Measurements from ENCODE around the gene CPN1. TPM values are rescaled to one million over a fixed set of nuclear protein-coding genes. Genes with fewer than 3 reads are reported as not detected.

The CPN1 gene
- total RNA-seq, 1 experiment from 2014 or later = 0.12 TPM

- Histone ChIP-seq H3K79me2 (ENCODE audit: insufficient read depth, low read length) (no peaks in the 10 kb centered on the region), H3K36me3 (ENCODE audit: control insufficient read depth in 1 of 2, insufficient read depth in 2 of 2, low read length in 2 of 2) (no peaks in the 10 kb centered on the region), H3K27me3 (ENCODE audit: insufficient read depth, low read length) (no peaks in the 10 kb centered on the region), H4K20me1 (ENCODE audit: insufficient read depth) (no peaks in the 10 kb centered on the region), H3K4me3 (replicated peaks in 1 of 2; ENCODE audit: low read depth in 1 of 2, low read length in 2 of 2) (no peak overlapping the region), H2AFZ (ENCODE audit: low read depth, low read length, poor library complexity, severe bottlenecking) (no peak overlapping the region), H3K4me1 (ENCODE audit: control insufficient read depth in 1 of 2, insufficient read depth in 2 of 2, low read length in 2 of 2) (no peaks in the 10 kb centered on the region), H3K27ac (ENCODE audit: low read depth, low read length) (no peak overlapping the region), H3K9me3 (ENCODE audit: control insufficient read depth in 1 of 2, insufficient read depth in 1 of 2, low read depth in 1 of 2, low read length in 2 of 2) (peaks cover 0 to 3% of the 10 kb centered on the region in 2 experiments; a peak in 1 of 4 replicates), H3K9ac (ENCODE audit: low read length) (no peak overlapping the region), H3K9me2 (ENCODE audit: insufficient read depth) (no peaks in the 10 kb centered on the region), H3K4me2 (ENCODE audit: low read length) (no peak overlapping the region)
- POLR2A ChIA-PET = interaction anchor here (1.4 kb wide), 1 partner anchor 8 kb away, joined by 4 read pairs; no protein-coding TSS in a partner anchor
- intact Hi-C loops (cut with micrococcal nuclease) = no loop called here
- RAD21 ChIA-PET (ENCODE audit: low non-redundant PET in 1 of 2, low total read pairs in 2 of 2, uncharacterized antibody in 2 of 2, unreplicated experiment in 2 of 2) = no interaction called here
- CTCF ChIA-PET = interaction anchor here (0.7 to 2.0 kb wide), 4 partner anchors 8 to 208 kb away, joined by 3 to 11 read pairs (median 3); no protein-coding TSS in a partner anchor
- BruUV-seq (replicated peaks) = no TSS peak
- DNase-seq (ENCODE audit: low read depth, low spot score) = no peak
- no peak for ATAC-seq
- TF ChIP-seq SRF (IDR thresholded peaks at IDR 0.05; ENCODE audit: low read depth) (no peak), SP1 (IDR thresholded peaks at IDR 0.05; ENCODE audit: low read depth) (no peak), EGR1 (IDR thresholded peaks at IDR 0.05; ENCODE audit: low read depth) (no peak), EZH2 (IDR thresholded peaks at IDR 0.05) (no peak), TCF7L2 (IDR thresholded peaks at IDR 0.05; ENCODE audit: borderline replicate concordance, extremely low read depth, insufficient read depth, insufficient read length) (no peak), CTCF (IDR thresholded peaks at IDR 0.05 in 2 of 3, conservative IDR thresholded peaks at IDR 0.05 in 1 of 3; ENCODE audit: borderline replicate concordance in 1 of 3, insufficient read depth in 1 of 3, low read depth in 2 of 3, low read length in 2 of 3) (no peak), CBX3 (IDR thresholded peaks at IDR 0.05; ENCODE audit: low read depth) (no peak), ZNF274 (IDR thresholded peaks at IDR 0.05; ENCODE audit: low read depth, low read length) (no peak), ZFX (IDR thresholded peaks at IDR 0.05) (no peak), ELF1 (IDR thresholded peaks at IDR 0.05; ENCODE audit: borderline replicate concordance, low read depth) (no peak), ZBTB33 (IDR thresholded peaks at IDR 0.05; ENCODE audit: extremely low read depth, insufficient replicate concordance, low read length) (no peak)
- TF ChIP-seq, protein P1, sequence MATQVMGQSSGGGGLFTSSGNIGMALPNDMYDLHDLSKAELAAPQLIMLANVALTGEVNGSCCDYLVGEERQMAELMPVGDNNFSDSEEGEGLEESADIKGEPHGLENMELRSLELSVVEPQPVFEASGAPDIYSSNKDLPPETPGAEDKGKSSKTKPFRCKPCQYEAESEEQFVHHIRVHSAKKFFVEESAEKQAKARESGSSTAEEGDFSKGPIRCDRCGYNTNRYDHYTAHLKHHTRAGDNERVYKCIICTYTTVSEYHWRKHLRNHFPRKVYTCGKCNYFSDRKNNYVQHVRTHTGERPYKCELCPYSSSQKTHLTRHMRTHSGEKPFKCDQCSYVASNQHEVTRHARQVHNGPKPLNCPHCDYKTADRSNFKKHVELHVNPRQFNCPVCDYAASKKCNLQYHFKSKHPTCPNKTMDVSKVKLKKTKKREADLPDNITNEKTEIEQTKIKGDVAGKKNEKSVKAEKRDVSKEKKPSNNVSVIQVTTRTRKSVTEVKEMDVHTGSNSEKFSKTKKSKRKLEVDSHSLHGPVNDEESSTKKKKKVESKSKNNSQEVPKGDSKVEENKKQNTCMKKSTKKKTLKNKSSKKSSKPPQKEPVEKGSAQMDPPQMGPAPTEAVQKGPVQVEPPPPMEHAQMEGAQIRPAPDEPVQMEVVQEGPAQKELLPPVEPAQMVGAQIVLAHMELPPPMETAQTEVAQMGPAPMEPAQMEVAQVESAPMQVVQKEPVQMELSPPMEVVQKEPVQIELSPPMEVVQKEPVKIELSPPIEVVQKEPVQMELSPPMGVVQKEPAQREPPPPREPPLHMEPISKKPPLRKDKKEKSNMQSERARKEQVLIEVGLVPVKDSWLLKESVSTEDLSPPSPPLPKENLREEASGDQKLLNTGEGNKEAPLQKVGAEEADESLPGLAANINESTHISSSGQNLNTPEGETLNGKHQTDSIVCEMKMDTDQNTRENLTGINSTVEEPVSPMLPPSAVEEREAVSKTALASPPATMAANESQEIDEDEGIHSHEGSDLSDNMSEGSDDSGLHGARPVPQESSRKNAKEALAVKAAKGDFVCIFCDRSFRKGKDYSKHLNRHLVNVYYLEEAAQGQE (IDR thresholded peaks at IDR 0.05; ENCODE audit: low read depth) = no peak
- TF ChIP-seq, protein P2, sequence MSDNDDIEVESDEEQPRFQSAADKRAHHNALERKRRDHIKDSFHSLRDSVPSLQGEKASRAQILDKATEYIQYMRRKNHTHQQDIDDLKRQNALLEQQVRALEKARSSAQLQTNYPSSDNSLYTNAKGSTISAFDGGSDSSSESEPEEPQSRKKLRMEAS (IDR thresholded peaks at IDR 0.05) = no peak
Observed at GRCh38 chr10:100053686-100054460, 27.8 kb downstream of the CPN1 start.
